Left lobe of liver (tissue), 2 donors: ENCODE measurements around the gene TXNDC11. TPM values are rescaled to one million over a fixed set of nuclear protein-coding genes. Genes with fewer than 3 reads are reported as not detected.

Source experiments
- ATAC-seq: fragments of 200-7000 bp; cut with Tn5 transposase; one replicate; pipeline ENCODE4 v1.9.1; 2020; ENCODE audit warnings: mild to moderate bottlenecking, moderate library complexity
- DNase-seq: peaks from one replicate; pipeline ENCODE4 v3.0.0-alpha.2; 2020; ENCODE audit warnings: low spot score
- total RNA-seq: library from RNA; stranded (reverse); gene quantifications from one replicate; pipeline ENCODE4 v1.2.1, GENCODE V29; 2021
- donor health status: DM: no; HTN: no; CAD: no; lungs with moderate emphysema.
- donor health status: DM: no; HTN: yes; CAD: no.

Gene TXNDC11
- total RNA-seq, 1 donor from 2014 or later, result 49.1 TPM

GRCh38 chr16:11721781-11722467, 20.7 kb downstream of the TXNDC11 start:
- ATAC-seq (no peak), DNase-seq (no peak)

- ATAC-seq, result no peak
Observed at GRCh38 chr16:11719762-11720161, 22.9 kb downstream of the TXNDC11 start.

GRCh38 chr16:11719171-11719570, 23.5 kb downstream of the TXNDC11 start:
- no peak for ATAC-seq
- no peak for DNase-seq

More at GRCh38 chr16:11719762-11720161, 22.9 kb downstream of the TXNDC11 start:
- DNase-seq, result no peak

GRCh38 chr16:11717811-11718210, 24.8 kb downstream of the TXNDC11 start:
- no peak for ATAC-seq

GRCh38 chr16:11716336-11716735, 26.3 kb downstream of the TXNDC11 start:
- no peak for DNase-seq

More at GRCh38 chr16:11717811-11718210, 24.8 kb downstream of the TXNDC11 start:
- no peak for DNase-seq

GRCh38 chr16:11715246-11715947, 27.3 kb downstream of the TXNDC11 start:
- DNase-seq (no peak), ATAC-seq (no peak)

More at GRCh38 chr16:11716336-11716735, 26.3 kb downstream of the TXNDC11 start:
- ATAC-seq, result no peak

- ATAC-seq (no peak), DNase-seq (no peak)
Observed at GRCh38 chr16:11712122-11712521, 30.5 kb downstream of the TXNDC11 start.

GRCh38 chr16:11711662-11712061, 31.0 kb downstream of the TXNDC11 start:
- no peak for DNase-seq
- no peak for ATAC-seq

GRCh38 chr16:11708421-11708820, 34.2 kb downstream of the TXNDC11 start:
- no peak for ATAC-seq
- no peak for DNase-seq

- ATAC-seq, result no peak
- no peak for DNase-seq
Observed at GRCh38 chr16:11707679-11708197, 34.9 kb downstream of the TXNDC11 start.

GRCh38 chr16:11706180-11706742, 36.4 kb downstream of the TXNDC11 start:
- ATAC-seq, result peak; percentile 39
- no peak for DNase-seq

GRCh38 chr16:11705311-11706025, 37.2 kb downstream of the TXNDC11 start:
- no peak for DNase-seq

GRCh38 chr16:11700264-11701029, 42.2 kb downstream of the TXNDC11 start:
- DNase-seq (no peak), ATAC-seq (peak; percentile 70)

More at GRCh38 chr16:11705311-11706025, 37.2 kb downstream of the TXNDC11 start:
- no peak for ATAC-seq

GRCh38 chr16:11699234-11699894, 43.3 kb downstream of the TXNDC11 start:
- peak; percentile 6 for ATAC-seq
- no peak for DNase-seq

GRCh38 chr16:11698271-11698689, 44.4 kb downstream of the TXNDC11 start:
- no peak for DNase-seq
- peak; percentile 17 for ATAC-seq

- ATAC-seq, result no peak
- no peak for DNase-seq
Observed at GRCh38 chr16:11697319-11697718, 45.3 kb downstream of the TXNDC11 start.

GRCh38 chr16:11696266-11697012, 46.2 kb downstream of the TXNDC11 start:
- DNase-seq (no peak), ATAC-seq (no peak)

GRCh38 chr16:11692651-11693050, 50.0 kb downstream of the TXNDC11 start:
- peak; percentile 15 for ATAC-seq
- DNase-seq, result no peak

- DNase-seq (no peak), ATAC-seq (peak; percentile 19)
Observed at GRCh38 chr16:11692171-11692570, 50.5 kb downstream of the TXNDC11 start.
